GM19025 (cell line): ENCODE measurements around the gene ATP6V1F.

Experiments used
- ATAC-seq: cut with Tn5 transposase; IDR thresholded peaks from one replicate; pipeline ENCODE4 v1.9.1; 2021; ENCODE audit warnings: mild to moderate bottlenecking, low read depth, moderate library complexity; ENCODE audit not compliant: unreplicated experiment

Gene ATP6V1F

DNA sequence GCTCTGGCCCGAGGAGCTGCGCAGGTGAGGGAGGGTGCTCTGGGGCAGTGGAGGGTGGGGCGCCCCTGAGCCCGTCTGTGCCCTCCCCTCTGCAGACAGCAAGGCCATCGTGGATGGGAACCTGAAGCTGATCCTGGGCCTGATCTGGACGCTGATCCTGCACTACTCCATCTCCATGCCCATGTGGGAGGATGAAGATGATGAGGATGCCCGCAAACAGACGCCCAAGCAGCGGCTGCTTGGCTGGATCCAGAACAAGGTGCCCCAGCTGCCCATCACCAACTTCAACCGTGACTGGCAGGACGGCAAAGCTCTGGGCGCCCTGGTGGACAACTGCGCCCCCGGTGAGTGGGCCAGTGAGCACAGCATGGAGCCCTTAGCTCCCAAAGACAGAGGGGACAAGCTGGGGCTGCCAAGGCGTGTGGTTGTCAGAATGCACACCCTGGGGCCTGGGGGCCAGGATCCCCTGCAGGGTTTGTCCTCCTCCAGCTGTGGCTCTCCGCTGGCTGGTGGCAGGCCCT, 27.4 kb upstream of the ATP6V1F start:
- no peak for ATAC-seq

DNA sequence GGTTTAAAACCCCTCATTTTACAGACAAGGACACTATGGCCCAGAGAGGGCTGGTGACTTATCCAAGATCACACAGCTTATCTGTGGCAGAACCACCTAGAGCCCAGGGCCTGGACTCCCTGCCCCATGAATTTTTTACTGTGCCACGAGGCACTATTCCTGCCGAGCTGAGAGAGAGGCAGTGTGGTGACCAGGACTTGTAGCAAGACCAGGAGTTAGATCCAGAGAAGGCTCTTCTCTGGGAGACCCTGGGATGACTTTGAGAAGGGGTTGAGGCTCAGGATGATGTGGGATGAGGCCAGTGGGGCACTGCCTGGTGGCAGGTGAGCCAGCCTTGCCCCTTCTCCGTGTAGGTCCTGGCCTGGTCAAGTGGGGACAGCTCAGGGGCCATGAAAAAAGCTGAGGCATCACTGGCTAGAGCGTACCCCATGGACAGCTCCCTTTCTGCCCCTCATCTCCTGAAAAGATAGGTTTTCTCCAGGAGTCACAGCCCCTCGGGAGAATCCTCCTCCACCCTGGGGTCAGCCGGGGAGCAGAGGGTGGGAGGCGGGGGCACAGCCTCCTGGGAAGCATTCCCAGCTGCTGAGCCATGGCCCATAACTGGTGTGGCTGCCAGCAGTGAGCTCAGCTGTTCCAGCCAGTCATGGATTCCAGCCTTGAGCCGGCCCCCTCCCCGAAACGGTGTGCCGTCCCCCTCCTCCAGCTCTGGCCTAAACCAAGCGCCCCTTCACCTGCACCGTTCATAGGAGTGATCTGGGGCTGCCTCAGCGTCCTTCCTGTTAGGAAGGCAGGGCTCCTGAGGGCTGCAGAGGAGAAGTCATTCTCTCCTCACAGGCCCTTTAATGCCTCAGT, 26.6 kb upstream of the ATP6V1F start:
- no peak for ATAC-seq

DNA sequence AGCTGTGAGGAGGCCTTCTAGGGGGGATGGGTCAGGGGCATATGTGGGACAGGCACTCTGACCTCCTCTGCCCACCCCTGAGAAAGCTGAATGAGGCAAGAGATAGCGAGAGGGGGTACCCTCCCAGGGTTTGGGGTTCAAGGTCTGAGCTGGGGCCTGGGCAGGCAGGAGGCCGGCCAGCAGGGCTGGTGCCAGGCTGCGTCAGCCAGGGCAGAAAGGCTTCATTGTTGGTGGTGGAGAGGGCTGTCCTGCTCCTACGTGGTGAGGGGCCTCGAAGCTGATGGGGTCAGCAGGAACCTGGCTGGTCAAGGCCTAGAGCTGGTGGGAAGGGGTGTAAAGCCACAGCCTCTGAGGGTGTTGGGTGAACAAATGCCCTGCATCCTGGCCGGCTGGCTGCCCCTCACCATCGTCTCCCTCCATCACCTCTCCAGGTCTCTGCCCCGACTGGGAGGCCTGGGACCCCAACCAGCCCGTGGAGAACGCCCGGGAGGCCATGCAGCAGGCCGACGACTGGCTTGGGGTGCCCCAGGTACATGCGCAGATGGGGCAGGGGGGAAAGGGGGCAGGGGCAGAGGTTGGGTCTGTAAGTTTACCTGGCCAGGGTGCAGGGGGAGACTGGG, 25.8 kb upstream of the ATP6V1F start:
- ATAC-seq = no peak

GRCh38 chr7:128837521-128837921, 25.1 kb upstream of the ATP6V1F start:
- no peak for ATAC-seq

DNA sequence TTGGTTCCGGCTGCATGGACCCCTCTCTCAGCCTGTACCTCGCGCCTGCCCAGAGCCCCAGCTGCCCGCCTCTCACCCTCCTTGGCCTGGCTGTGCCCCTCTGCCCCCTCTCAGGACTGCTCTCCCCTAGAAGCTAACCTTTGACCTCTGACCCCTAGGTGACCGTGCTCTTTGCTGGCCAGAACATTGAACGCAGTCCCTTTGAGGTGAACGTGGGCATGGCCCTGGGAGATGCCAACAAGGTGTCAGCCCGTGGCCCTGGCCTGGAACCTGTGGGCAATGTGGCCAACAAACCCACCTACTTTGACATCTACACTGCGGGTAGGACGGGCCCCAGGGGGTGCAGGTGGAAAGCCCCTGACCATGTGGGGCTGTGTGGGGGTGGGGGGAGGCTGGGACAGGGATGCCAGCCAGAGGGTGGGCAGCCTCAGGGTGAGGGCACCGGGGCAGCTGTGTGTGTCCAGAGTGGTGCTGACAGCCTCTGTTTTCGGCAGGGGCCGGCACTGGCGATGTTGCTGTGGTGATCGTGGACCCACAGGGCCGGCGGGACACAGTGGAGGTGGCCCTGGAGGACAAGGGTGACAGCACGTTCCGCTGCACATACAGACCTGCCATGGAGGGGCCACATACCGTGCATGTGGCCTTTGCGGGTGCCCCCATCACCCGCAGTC, 24.4 kb upstream of the ATP6V1F start:
- ATAC-seq = no peak

DNA sequence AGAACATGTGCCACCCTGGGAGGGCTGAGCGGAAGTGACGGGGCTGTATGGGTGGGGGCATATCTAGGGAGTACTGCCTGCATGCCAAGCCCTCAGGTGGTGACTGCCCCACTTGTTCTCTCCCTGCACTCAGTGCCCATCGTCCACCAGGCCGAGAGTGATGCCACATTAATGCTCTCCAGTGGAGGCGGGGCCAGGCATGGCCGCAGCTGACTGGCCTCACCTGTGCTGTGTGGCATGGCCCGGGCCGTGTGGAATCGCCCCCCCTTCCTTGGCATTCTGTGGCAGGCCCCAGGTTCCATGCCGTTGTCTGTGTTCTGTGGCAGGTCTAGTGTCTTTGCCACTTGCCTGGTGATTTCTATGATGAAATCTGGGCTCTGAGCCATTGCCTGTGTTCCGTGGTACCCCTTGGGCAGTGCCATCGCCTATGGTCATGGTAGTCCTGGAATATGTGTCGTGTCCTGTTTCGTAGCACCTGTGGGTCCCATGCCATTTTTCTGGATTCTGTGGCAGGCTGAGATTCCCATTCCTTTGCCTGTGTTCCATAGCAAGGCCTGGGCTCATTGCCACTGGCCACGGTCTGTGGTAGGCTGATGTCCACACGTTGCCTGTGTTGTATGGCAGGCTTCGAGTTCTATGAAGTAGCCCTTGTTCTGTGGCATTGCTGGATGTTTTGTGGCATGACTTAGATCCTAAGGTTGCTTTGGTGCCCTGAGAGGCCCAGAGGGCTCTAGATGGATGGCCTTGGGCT, 23.5 kb upstream of the ATP6V1F start:
- no peak for ATAC-seq

GRCh38 chr7:128839751-128840177, 22.9 kb upstream of the ATP6V1F start:
- ATAC-seq = no peak

GRCh38 chr7:128840326-128841170, 22.1 kb upstream of the ATP6V1F start:
- no peak for ATAC-seq

DNA sequence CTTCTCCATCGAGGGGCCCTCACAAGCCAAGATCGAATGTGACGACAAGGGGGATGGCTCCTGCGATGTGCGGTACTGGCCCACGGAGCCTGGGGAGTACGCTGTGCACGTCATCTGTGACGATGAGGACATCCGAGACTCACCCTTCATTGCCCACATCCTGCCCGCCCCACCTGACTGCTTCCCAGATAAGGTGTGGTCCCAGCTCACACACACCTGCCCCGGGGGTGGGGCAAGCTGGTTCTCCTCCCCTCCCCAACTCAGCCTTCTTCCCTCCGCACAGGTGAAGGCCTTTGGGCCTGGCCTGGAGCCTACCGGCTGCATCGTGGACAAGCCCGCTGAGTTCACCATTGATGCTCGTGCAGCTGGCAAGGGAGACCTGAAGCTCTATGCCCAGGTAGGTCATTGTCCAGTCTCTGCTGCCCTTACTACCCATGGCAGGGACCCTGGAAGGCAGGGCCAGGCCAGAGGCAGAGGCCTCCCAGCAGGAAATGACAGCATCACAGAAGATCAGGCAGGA, 21.4 kb upstream of the ATP6V1F start:
- ATAC-seq = no peak

DNA sequence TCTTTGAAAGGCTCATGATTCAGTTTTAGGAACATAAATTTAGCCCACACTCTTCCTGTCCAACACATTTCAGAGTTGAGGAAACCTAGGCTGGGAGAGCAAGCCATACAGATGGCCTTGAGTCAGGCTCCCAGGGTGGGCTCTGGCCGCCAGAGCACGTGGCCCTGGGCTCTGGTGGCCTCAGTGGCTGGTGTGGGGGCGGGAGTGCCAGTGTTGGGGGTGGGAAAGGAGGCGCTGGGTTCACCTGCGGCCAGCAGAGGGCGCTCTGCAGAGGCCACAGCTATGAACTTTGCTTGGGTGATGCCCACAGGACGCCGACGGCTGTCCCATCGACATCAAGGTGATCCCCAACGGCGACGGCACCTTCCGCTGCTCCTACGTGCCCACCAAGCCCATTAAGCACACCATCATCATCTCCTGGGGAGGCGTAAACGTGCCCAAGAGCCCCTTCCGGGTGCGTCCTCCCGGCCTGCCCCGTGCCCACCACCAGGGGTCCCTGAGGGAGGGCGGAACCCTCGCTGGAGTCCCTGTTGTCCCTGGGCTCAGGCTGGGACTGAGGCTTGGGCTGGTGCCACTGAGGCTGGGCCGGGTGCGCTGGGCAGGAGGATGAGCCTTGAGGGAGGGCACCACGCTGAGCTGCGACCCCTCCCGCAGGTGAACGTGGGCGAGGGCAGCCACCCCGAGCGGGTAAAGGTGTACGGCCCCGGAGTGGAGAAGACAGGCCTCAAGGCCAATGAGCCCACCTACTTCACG, 20.6 kb upstream of the ATP6V1F start:
- no peak for ATAC-seq

DNA sequence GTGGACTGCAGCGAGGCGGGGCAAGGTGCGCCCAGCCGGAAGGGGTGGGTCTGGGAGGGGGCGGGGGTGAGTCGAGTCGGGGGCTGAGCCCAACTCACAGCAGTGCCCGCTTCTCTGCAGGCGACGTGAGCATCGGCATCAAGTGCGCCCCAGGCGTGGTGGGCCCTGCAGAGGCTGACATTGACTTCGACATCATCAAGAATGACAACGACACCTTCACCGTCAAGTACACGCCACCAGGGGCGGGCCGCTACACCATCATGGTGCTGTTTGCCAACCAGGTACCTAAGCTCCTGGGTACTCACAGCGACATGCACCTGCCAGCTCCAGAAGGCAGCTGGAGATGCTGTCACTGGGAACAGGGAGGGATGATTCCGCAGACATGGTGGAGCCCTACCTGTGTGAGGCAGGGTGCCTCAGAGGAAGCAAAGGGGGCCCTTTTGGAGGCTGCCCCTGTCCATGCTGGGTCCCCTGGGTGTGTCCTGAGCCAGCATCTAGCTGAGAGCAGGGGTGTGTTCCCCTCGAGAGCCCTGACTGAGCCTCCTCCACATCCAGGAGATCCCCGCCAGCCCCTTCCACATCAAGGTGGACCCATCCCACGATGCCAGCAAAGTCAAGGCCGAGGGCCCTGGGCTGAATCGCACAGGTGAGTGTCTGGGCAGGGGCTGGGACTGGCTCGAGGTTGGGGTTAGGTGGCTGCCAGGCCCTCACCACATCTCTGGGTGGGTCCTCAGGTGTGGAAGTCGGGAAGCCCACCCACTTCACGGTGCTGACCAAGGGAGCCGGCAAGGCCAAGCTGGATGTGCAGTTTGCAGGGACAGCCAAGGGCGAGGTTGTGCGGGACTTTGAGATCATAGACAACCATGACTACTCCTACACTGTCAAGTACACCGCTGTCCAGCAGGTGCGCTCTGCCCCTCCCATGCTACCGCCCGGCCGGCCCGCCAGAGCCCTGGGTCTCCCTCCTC, 19.7 kb upstream of the ATP6V1F start:
- no peak for ATAC-seq

DNA sequence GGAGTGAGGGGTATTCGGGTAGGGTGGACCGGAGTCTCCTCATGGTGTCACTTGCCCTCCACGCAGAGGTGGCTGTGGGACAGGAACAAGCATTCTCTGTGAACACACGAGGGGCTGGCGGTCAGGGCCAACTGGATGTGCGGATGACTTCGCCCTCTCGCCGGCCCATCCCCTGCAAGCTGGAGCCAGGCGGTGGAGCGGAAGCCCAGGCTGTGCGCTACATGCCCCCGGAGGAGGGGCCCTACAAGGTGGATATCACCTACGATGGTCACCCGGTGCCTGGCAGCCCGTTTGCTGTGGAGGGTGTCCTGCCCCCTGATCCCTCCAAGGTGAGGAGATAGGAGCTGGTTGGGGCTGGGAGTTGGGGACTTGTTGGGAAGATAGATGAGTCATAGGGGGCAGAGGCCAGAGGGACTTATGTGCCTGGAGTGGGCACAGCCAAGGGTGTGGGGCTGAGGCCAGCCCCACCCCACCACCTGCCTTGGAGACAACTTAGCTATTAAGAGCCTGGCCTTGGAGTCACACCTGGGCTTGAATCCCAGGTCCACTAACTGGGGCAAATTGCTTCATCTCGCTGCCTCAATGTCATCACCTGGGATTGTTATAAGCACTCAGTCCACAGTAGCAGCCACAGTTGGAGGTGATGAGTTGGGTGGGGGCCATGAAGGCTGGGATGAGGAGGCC, 18.6 kb upstream of the ATP6V1F start:
- ATAC-seq = no peak

GRCh38 chr7:128844777-128845311, 17.8 kb upstream of the ATP6V1F start:
- ATAC-seq = no peak

GRCh38 chr7:128845475-128845874, 17.2 kb upstream of the ATP6V1F start:
- ATAC-seq = no peak

DNA sequence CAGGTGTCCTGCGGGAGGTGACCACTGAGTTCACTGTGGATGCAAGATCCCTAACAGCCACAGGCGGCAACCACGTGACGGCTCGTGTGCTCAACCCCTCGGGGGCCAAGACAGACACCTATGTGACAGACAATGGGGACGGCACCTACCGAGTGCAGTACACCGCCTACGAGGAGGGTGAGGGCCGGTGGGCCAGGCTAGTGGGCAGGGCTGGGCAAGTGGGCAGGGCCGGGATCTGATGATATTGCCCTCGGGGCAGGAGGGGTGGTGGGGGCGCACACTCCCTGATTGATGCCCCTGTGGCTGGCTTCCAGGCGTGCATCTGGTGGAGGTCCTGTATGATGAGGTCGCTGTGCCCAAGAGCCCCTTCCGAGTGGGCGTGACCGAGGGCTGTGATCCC, 16.7 kb upstream of the ATP6V1F start:
- no peak for ATAC-seq

- no peak for ATAC-seq
Observed at GRCh38 chr7:128846781-128847444, 15.7 kb upstream of the ATP6V1F start.
